ENCODE results near the gene PBX2. TPM values are rescaled to one million over a fixed set of nuclear protein-coding genes. Genes with fewer than 3 reads are reported as not detected.

Gene PBX2
- total RNA-seq, 1 donor from 2014 or later = 89.2 TPM

GRCh38 chr6:32182555-32182981, 7.4 kb downstream of the PBX2 start:
- Histone ChIP-seq H3K27ac (peak overlapping the region; percentile 74), H3K36me3 (peaks cover 51% of the 10 kb centered on the region), H3K4me1 (peaks cover 40% of the 10 kb centered on the region), H3K4me3 (peak overlapping the region; percentile 36), H3K27me3 (ENCODE audit: low read depth) (no peaks in the 10 kb centered on the region), H3K9me3 (no peaks in the 10 kb centered on the region)
- intact Hi-C loops (cut with DNase I) = no loop called here
- ATAC-seq (no peak), DNase-seq (no peak)
- no peak for TF ChIP-seq CTCF (IDR thresholded peaks at IDR 0.05)

- Histone ChIP-seq H3K36me3 (peaks cover 45% of the 10 kb centered on the region), H3K4me1 (peaks cover 37% of the 10 kb centered on the region), H3K27ac (peak overlapping the region; percentile 74), H3K9me3 (no peaks in the 10 kb centered on the region), H3K27me3 (ENCODE audit: low read depth) (no peaks in the 10 kb centered on the region), H3K4me3 (peak overlapping the region; percentile 36)
- no peak for ATAC-seq
- TF ChIP-seq CTCF (IDR thresholded peaks at IDR 0.05) = no peak
- intact Hi-C loops (cut with DNase I) = no loop called here
- DNase-seq = no peak
These were observed 8.0 kb downstream of the PBX2 start for GRCh38 chr6:32181915-32182529.

- Histone ChIP-seq H3K4me1 (peaks cover 41% of the 10 kb centered on the region), H3K27ac (peak overlapping the region; percentile 21)
- DNase-seq = no peak
These were observed 8.8 kb downstream of the PBX2 start for GRCh38 chr6:32181148-32181702.

GRCh38 chr6:32179766-32180405, 10.1 kb downstream of the PBX2 start:
- DNase-seq = no peak
- intact Hi-C loops (cut with DNase I) = no loop called here
- Histone ChIP-seq H3K27ac (no peak overlapping the region), H3K4me1 (peaks cover 50% of the 10 kb centered on the region), H3K36me3 (peaks cover 34% of the 10 kb centered on the region), H3K9me3 (no peaks in the 10 kb centered on the region), H3K4me3 (peak overlapping the region; percentile 76), H3K27me3 (ENCODE audit: low read depth) (no peaks in the 10 kb centered on the region)
- no peak for ATAC-seq
- no peak for TF ChIP-seq CTCF (IDR thresholded peaks at IDR 0.05)

More at GRCh38 chr6:32181148-32181702, 8.8 kb downstream of the PBX2 start:
- Histone ChIP-seq H3K9me3 (no peaks in the 10 kb centered on the region), H3K4me3 (peak overlapping the region; percentile 17), H3K27me3 (ENCODE audit: low read depth) (no peaks in the 10 kb centered on the region), H3K36me3 (peaks cover 37% of the 10 kb centered on the region)
- ATAC-seq = no peak
- TF ChIP-seq CTCF (IDR thresholded peaks at IDR 0.05) = no peak
- intact Hi-C loops (cut with DNase I) = no loop called here

- intact Hi-C loops (cut with DNase I) = no loop called here
- Histone ChIP-seq H3K9me3 (no peaks in the 10 kb centered on the region), H3K4me1 (peaks cover 48% of the 10 kb centered on the region), H3K27ac (peak overlapping the region; percentile 94), H3K36me3 (peaks cover 34% of the 10 kb centered on the region), H3K4me3 (peak overlapping the region; percentile 76), H3K27me3 (ENCODE audit: low read depth) (no peaks in the 10 kb centered on the region)
- TF ChIP-seq CTCF (IDR thresholded peaks at IDR 0.05) = no peak
- no peak for ATAC-seq
- no peak for DNase-seq
These were observed 11.2 kb downstream of the PBX2 start for GRCh38 chr6:32178547-32179440.
